Right atrium auricular region (tissue), 2 donors: ENCODE results near the gene CD200. TPM values are rescaled to one million over a fixed set of nuclear protein-coding genes. Genes with fewer than 3 reads are reported as not detected.

Source experiments
- DNase-seq: peaks from one replicate; pipeline ENCODE4 v3.0.0-alpha.2; 2019; ENCODE audit warnings: low spot score
- H3K27ac ChIP-seq, 2 donors: fragments of 200-600 bp; sonication (generic); 1 replicate in 1 of 2; 2 replicates in 1 of 2; pipeline ENCODE4 v1.5.1; 2016 to 2019
- H3K27me3 ChIP-seq, 2 donors: fragments of 200-600 bp; sonication (generic); one replicate each; pipeline versions ENCODE4 v1.5.1 to v1.6.0; 2017 to 2019
- H3K36me3 ChIP-seq: fragments of 200-600 bp; sonication (generic); one replicate; pipeline ENCODE4 v1.5.1; 2016
- H3K4me1 ChIP-seq, 2 donors: fragments of 200-600 bp; sonication (generic); one replicate each; pipeline versions ENCODE4 v1.5.1 to v1.6.0; 2017 to 2019
- H3K4me3 ChIP-seq, 2 donors: fragments of 200-600 bp; sonication (generic); 1 replicate in 1 of 2; 2 replicates in 1 of 2; pipeline ENCODE4 v1.5.1; 2017 to 2019; ENCODE audit warnings: mild to moderate bottlenecking in 1 of 2, moderate library complexity in 1 of 2
- H3K9me3 ChIP-seq, 2 donors: fragments of 200-600 bp; sonication (generic); one replicate each; pipeline ENCODE4 v1.5.1; 2019
- total RNA-seq, 2 donors: library from RNA; depleted of rRNA; stranded (reverse); fragments of >200 nt; gene quantifications; one replicate each; pipeline ENCODE4 v1.1.0, GENCODE V29; 2016
- TF ChIP-seq, protein P1 (sequence below), 2 donors: fragments of 200-600 bp; sonication (generic); IDR thresholded peaks; one replicate each; pipeline ENCODE4 v1.5.1; 2019; ENCODE audit warnings: antibody characterized with exemption in 2 of 2

CD200 gene
- total RNA-seq, 2 donors from 2014 or later = 5.7 to 12.1 TPM

DNA sequence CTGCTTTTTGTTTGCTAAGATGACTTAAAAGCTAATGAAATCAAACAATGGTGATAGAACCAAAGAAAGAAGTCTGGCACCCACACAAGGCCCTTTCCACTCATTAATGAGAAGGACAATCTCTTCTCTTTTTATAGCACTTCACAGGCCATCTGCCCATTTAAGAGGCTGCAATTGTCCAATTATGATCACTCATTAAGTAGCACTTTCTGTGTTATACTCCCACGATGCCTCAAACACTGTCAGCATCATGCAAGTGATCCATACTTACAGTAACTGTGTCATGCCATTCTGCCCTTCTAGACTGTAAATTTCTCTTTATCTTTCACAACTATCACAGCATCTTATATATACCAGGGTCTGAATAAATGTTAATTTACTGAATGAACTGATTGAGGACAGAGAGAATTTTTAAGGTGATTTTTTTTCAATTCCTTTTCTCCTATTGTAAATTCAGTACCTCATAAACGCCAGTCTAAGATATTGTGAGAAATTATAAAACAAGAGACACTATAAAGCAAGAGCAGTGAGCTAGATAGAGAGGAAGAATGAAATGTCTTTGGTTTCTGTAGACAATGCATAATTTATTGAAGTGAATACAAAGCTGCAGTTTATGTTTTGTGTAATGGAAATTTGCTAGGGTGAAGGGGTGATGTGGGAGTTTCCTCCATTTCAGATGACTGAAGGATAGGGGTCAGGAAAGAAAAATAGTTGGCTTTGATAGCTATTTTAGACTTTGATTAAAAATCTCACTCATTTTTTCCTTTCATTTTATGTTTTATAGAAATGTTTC lies 17.3 kb downstream of the CD200 start:
- DNase-seq = no peak
- Histone ChIP-seq H3K27ac (no peak overlapping the region), H3K36me3 (no peaks in the 10 kb centered on the region), H3K27me3 (no peaks in the 10 kb centered on the region), H3K4me3 (no peak overlapping the region), H3K9me3 (no peaks in the 10 kb centered on the region), H3K4me1 (no peaks in the 10 kb centered on the region)
- TF ChIP-seq, protein P1, sequence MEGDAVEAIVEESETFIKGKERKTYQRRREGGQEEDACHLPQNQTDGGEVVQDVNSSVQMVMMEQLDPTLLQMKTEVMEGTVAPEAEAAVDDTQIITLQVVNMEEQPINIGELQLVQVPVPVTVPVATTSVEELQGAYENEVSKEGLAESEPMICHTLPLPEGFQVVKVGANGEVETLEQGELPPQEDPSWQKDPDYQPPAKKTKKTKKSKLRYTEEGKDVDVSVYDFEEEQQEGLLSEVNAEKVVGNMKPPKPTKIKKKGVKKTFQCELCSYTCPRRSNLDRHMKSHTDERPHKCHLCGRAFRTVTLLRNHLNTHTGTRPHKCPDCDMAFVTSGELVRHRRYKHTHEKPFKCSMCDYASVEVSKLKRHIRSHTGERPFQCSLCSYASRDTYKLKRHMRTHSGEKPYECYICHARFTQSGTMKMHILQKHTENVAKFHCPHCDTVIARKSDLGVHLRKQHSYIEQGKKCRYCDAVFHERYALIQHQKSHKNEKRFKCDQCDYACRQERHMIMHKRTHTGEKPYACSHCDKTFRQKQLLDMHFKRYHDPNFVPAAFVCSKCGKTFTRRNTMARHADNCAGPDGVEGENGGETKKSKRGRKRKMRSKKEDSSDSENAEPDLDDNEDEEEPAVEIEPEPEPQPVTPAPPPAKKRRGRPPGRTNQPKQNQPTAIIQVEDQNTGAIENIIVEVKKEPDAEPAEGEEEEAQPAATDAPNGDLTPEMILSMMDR (IDR thresholded peaks at IDR 0.05) = no peak

DNA sequence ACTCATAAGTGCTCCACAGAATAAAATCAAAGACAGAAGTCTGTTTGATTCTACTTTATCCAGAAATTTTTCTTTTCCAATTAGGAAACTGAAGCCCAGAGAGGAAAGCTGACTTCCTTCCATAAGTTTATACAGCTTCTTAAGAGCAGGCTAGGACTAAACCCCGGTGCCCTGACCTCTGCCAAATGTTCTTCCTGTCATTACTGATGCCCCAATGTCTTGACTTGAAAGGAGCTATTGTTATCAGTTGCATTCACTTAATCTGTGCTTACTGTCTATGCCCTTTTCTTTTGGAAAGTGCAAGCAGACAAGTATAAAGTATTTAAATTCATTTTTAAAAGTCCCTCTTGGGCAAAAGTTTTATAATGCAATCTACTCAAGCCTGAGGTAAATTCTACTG lies 18.1 kb downstream of the CD200 start:
- H3K36me3 ChIP-seq = no peaks in the 10 kb centered on the region
- H3K4me3 ChIP-seq = no peak overlapping the region
- no peak overlapping the region for H3K27ac ChIP-seq
- no peaks in the 10 kb centered on the region for H3K9me3 ChIP-seq
- H3K27me3 ChIP-seq = no peaks in the 10 kb centered on the region
- TF ChIP-seq, protein P1 (IDR thresholded peaks at IDR 0.05) = no peak
- DNase-seq = no peak
- no peaks in the 10 kb centered on the region for H3K4me1 ChIP-seq

DNA sequence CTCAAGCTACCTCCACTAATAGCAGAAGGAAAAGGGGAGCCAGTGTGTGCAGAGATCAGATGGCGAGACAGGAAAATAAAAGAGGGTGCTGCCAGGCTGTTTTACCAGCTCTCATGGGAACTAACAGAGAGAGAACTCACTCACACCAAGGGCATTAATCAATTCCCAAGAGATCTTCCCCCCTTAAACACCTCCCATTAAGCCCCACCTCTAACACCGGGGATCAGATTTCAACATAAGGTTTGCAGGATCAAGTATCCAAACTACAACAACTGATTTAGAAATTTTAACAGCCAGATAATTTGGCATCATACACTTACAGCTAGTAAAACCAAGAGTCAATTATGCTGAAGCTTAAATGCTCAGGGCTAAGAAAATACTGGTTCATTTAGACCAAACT lies 18.9 kb downstream of the CD200 start:
- H3K36me3 ChIP-seq = no peaks in the 10 kb centered on the region
- no peak for DNase-seq
- TF ChIP-seq, protein P1 (IDR thresholded peaks at IDR 0.05) = no peak
- H3K4me1 ChIP-seq = no peaks in the 10 kb centered on the region
- no peak overlapping the region for H3K27ac ChIP-seq
- H3K27me3 ChIP-seq = no peaks in the 10 kb centered on the region
- H3K4me3 ChIP-seq = no peak overlapping the region
- no peaks in the 10 kb centered on the region for H3K9me3 ChIP-seq

DNA sequence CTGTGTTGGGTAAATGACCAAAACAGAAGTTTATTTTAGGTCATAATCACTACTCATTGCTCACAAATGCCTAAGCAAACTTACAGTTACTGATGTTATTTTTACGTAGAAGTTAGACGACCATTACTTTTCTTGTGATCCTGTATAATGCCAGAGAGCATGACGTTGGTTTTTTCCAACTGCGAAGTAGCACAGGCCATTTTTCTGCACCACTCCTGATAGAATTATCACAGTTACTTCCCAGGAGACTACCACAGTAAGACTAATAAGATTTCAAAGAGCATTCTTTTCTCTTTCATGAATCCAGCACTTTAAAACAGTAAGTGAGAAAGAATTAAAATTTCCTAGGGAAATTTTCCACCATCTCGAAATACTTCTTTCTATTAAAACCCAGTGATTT lies 19.8 kb downstream of the CD200 start:
- Histone ChIP-seq H3K4me1 (no peaks in the 10 kb centered on the region), H3K27me3 (no peaks in the 10 kb centered on the region), H3K4me3 (no peak overlapping the region), H3K36me3 (no peaks in the 10 kb centered on the region), H3K9me3 (no peaks in the 10 kb centered on the region), H3K27ac (peak overlapping the region; percentile 20 to 42)
- TF ChIP-seq, protein P1 (IDR thresholded peaks at IDR 0.05) = no peak
- no peak for DNase-seq

DNA sequence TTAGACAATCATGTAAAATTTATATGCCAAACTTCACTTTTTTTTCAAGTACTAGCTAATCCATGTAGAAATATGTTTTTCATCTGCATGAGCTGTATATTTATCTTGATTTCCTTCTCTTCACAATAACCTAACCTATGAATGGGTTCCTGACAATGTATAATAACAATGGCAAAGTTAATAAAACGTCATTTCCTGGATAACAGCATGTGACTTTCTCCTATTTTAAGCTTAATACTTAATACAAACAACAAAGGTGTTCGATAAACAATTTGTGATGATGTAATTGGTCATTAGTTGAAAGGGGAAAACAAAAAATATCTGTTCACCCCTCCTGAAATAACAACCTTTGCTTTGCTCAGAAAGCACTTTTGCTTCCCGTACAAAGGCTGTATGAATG lies 20.4 kb downstream of the CD200 start:
- Histone ChIP-seq H3K4me1 (no peaks in the 10 kb centered on the region), H3K9me3 (no peaks in the 10 kb centered on the region), H3K36me3 (no peaks in the 10 kb centered on the region), H3K27me3 (no peaks in the 10 kb centered on the region), H3K4me3 (no peak overlapping the region), H3K27ac (peak overlapping the region in 1 of 2 donors; percentile 42)
- DNase-seq = no peak
- TF ChIP-seq, protein P1 (IDR thresholded peaks at IDR 0.05) = no peak
